Left lung (tissue), 10 donors: Measurements from ENCODE around the gene ARHGEF16. TPM values are rescaled to one million over a fixed set of nuclear protein-coding genes. Genes with fewer than 3 reads are reported as not detected.
A peak's percentile ranks its signal among the peaks of the same experiment; 100 is the strongest.

Experiments
- ATAC-seq: fragments of 200-7000 bp; cut with Tn5 transposase; one replicate; pipeline ENCODE4 v1.9.1; 2020; ENCODE audit warnings: moderate library complexity
- DNase-seq, 4 donors: peaks; one replicate each; pipeline ENCODE4 v3.0.0-alpha.2; 2013 to 2020
- H3K27ac ChIP-seq, 2 donors: fragments of 200-600 bp; sonication (generic) in 1 of 2; one replicate each; pipeline versions ENCODE4 v1.5.0 to v1.8.0; 2020 to 2021
- H3K27me3 ChIP-seq, 2 donors: fragments of 200-600 bp; sonication (generic) in 1 of 2; one replicate each; pipeline versions ENCODE4 v1.5.0 to v1.8.0; 2020 to 2021
- H3K36me3 ChIP-seq, 2 donors: fragments of 200-600 bp; sonication (generic) in 1 of 2; one replicate each; pipeline versions ENCODE4 v1.5.0 to v1.8.0; 2020 to 2021
- H3K4me1 ChIP-seq, 2 donors: fragments of 200-600 bp; one replicate each; pipeline ENCODE4 v1.8.0; 2021
- H3K4me3 ChIP-seq, 2 donors: fragments of 200-600 bp; sonication (generic) in 1 of 2; one replicate each; pipeline versions ENCODE4 v1.5.0 to v1.8.0; 2020 to 2021; ENCODE audit warnings: mild to moderate bottlenecking in 1 of 2
- H3K9me3 ChIP-seq, 2 donors: fragments of 200-600 bp; sonication (generic) in 1 of 2; one replicate each; pipeline versions ENCODE4 v1.5.0 to v1.8.0; 2020 to 2021
- CTCF ChIP-seq, 2 donors: fragments of 200-600 bp; sonication (generic) in 1 of 2; IDR thresholded peaks; one replicate each; pipeline versions ENCODE4 v1.5.0 to v1.8.0; 2021; ENCODE audit warnings: antibody characterized with exemption in 2 of 2
- intact Hi-C, 2 donors: fragments of 100-400 bp; cut with DNase I; formaldehyde crosslinking; loops; one replicate each; pipeline versions ENCODE4 v1.11.2 to v1.14.2; 2022
- polyA plus RNA-seq, 6 donors: library from polyadenylated mRNA; unstranded; fragments of 120-200 nt; gene quantifications; one replicate each; pipeline ENCODE4 v1.2.1, GENCODE V29; 2013; ENCODE audit not compliant: insufficient read length in 6 of 6
- total RNA-seq, 2 donors: library from RNA; stranded (reverse); fragmentation: NEBNext Ultra II Directional; extraction: Animal tissue kit (Norgen Biotek cat#: 25700); gene quantifications; one replicate each; pipeline ENCODE4 v1.2.1, GENCODE V29; 2021
- donor health status: DM: no; HTN: yes; CAD: no.
- donor health status: DM: no; HTN: no; CAD: no.

The ARHGEF16 gene
- total and polyA plus RNA-seq, 8 donors: 8.3 to 11.8 (median 9.7) TPM

GRCh38 chr1:3463013-3463385 is 8.5 kb downstream of the ARHGEF16 start:
- ATAC-seq (no peak), DNase-seq (peak in 1 of 4 donors; percentile 74)
- no peaks in the 10 kb centered on the region for H3K4me1 ChIP-seq
- TF ChIP-seq CTCF (IDR thresholded peaks at IDR 0.05): no peak
- no peak overlapping the region for H3K4me3 ChIP-seq
- H3K9me3 ChIP-seq: no peaks in the 10 kb centered on the region
- intact Hi-C loops: no loop called here
- no peaks in the 10 kb centered on the region for H3K27me3 ChIP-seq
- H3K27ac ChIP-seq: no peak overlapping the region
- no peaks in the 10 kb centered on the region for H3K36me3 ChIP-seq

GRCh38 chr1:3463408-3463863 is 9.0 kb downstream of the ARHGEF16 start:
- DNase-seq (peak in 1 of 4 donors; percentile 48), ATAC-seq (no peak)
- intact Hi-C loops: no loop called here
- no peaks in the 10 kb centered on the region for H3K27me3 ChIP-seq
- TF ChIP-seq CTCF (IDR thresholded peaks at IDR 0.05): no peak
- H3K27ac ChIP-seq: no peak overlapping the region
- H3K36me3 ChIP-seq: no peaks in the 10 kb centered on the region
- H3K4me3 ChIP-seq: no peak overlapping the region
- H3K4me1 ChIP-seq: no peaks in the 10 kb centered on the region
- no peaks in the 10 kb centered on the region for H3K9me3 ChIP-seq

- H3K4me1 ChIP-seq: no peaks in the 10 kb centered on the region
- H3K27me3 ChIP-seq: no peaks in the 10 kb centered on the region
- no peak for ATAC-seq
These were observed 9.6 kb downstream of the ARHGEF16 start for GRCh38 chr1:3463891-3464648.

GRCh38 chr1:3464649-3465025 is 10.2 kb downstream of the ARHGEF16 start:
- Histone ChIP-seq H3K4me1 (no peaks in the 10 kb centered on the region), H3K36me3 (no peaks in the 10 kb centered on the region), H3K27me3 (no peaks in the 10 kb centered on the region), H3K27ac (no peak overlapping the region), H3K9me3 (no peaks in the 10 kb centered on the region), H3K4me3 (no peak overlapping the region)
- intact Hi-C loops: no loop called here
- no peak for ATAC-seq
- no peak for TF ChIP-seq CTCF (IDR thresholded peaks at IDR 0.05)
- peak in 1 of 4 donors; percentile 63 for DNase-seq

More at GRCh38 chr1:3463891-3464648, 9.6 kb downstream of the ARHGEF16 start:
- Histone ChIP-seq H3K4me3 (no peak overlapping the region), H3K36me3 (no peaks in the 10 kb centered on the region), H3K9me3 (no peaks in the 10 kb centered on the region), H3K27ac (no peak overlapping the region)
- intact Hi-C loops: no loop called here
- DNase-seq: peak in 1 of 4 donors; percentile 63
- no peak for TF ChIP-seq CTCF (IDR thresholded peaks at IDR 0.05)

- DNase-seq (peak in 1 of 4 donors; percentile 64), ATAC-seq (no peak)
- Histone ChIP-seq H3K27ac (no peak overlapping the region), H3K4me3 (no peak overlapping the region), H3K9me3 (no peaks in the 10 kb centered on the region), H3K36me3 (no peaks in the 10 kb centered on the region), H3K27me3 (no peaks in the 10 kb centered on the region), H3K4me1 (no peaks in the 10 kb centered on the region)
- intact Hi-C loops: no loop called here
- no peak for TF ChIP-seq CTCF (IDR thresholded peaks at IDR 0.05)
These were observed 10.8 kb downstream of the ARHGEF16 start for GRCh38 chr1:3465091-3465934.
